ENCODE measurements around the gene RBM20.

RBM20 gene

DNA sequence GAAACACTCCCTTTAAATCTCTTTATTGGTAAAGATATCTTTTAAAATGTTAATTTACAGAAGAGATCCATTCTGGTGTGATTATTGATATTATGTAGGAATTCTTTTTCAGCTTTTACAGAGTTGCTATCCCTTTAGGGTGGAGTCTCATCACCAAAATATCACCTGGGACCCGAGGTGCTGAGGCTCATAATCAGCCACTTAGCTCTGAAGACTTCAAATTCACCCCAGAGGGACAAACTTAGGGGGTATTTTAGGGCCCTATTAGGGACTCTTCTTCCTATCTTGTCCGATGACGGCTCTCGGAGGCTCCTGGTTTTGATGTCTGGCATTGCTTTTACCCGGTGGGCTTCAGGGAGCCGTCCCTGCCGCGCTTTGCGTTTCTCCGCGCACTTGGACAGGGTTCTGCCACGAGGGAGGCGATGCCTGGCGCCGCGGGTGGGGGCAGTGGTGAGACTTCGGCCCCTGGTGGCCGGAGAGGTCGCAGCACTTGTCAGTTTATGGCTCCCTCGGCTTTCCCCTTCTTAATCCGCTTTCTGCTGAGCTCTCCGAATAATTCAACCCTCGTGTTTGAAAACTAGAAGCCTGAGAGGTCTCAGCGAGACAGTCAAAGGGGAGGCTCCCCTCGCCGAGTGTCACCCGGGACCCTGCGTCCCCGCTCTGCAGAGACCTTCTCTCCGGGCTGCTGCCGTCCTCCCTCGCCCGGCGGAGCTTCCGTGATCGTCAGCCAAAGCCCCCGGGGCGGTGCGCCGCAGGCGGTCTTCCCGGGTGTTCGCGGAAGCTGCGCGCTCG is 27.8 kb downstream of the RBM20 start (continued):
- no peak for TF ChIP-seq OSR1 (CRISPR knock-in tag; IDR thresholded peaks at IDR 0.05)
- TF ChIP-seq GLIS3 (CRISPR knock-in tag; IDR thresholded peaks at IDR 0.05), result no peak
- no peak for TF ChIP-seq ESRRG (CRISPR knock-in tag; IDR thresholded peaks at IDR 0.05)

DNA sequence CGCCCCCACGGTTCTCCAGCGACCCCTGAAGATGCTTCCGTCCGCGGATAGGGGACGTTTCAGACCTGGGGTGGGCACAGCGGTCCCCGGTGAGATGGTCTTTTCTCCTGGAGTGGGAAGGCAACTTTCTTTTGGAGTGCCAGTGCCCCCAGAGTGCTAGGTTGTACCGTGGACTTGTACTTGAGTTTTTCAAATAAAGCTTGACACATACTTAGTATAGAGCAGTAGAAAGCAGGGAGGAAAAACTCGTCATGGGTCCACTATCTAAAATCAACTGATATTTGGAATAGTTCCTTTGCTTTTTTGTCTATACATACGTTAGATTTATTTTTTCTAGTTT is 28.4 kb downstream of the RBM20 start:
- TF ChIP-seq GLIS3 (CRISPR knock-in tag; IDR thresholded peaks at IDR 0.05) (no peak), ZC3H10 (CRISPR knock-in tag; IDR thresholded peaks at IDR 0.05) (no peak), BACH2 (CRISPR knock-in tag; IDR thresholded peaks at IDR 0.05; ENCODE audit: borderline replicate concordance) (no peak), ZNF8 (CRISPR knock-in tag; IDR thresholded peaks at IDR 0.05) (no peak)
- TF ChIP-seq, protein P1, sequence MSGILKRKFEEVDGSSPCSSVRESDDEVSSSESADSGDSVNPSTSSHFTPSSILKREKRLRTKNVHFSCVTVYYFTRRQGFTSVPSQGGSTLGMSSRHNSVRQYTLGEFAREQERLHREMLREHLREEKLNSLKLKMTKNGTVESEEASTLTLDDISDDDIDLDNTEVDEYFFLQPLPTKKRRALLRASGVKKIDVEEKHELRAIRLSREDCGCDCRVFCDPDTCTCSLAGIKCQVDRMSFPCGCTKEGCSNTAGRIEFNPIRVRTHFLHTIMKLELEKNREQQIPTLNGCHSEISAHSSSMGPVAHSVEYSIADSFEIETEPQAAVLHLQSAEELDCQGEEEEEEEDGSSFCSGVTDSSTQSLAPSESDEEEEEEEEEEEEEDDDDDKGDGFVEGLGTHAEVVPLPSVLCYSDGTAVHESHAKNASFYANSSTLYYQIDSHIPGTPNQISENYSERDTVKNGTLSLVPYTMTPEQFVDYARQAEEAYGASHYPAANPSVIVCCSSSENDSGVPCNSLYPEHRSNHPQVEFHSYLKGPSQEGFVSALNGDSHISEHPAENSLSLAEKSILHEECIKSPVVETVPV (CRISPR knock-in tag; IDR thresholded peaks at IDR 0.05), result no peak
- TF ChIP-seq, protein P2, sequence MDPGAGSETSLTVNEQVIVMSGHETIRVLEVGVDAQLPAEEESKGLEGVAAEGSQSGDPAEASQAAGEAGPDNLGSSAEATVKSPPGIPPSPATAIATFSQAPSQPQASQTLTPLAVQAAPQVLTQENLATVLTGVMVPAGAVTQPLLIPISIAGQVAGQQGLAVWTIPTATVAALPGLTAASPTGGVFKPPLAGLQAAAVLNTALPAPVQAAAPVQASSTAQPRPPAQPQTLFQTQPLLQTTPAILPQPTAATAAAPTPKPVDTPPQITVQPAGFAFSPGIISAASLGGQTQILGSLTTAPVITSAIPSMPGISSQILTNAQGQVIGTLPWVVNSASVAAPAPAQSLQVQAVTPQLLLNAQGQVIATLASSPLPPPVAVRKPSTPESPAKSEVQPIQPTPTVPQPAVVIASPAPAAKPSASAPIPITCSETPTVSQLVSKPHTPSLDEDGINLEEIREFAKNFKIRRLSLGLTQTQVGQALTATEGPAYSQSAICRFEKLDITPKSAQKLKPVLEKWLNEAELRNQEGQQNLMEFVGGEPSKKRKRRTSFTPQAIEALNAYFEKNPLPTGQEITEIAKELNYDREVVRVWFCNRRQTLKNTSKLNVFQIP (CRISPR knock-in tag; IDR thresholded peaks at IDR 0.05; ENCODE audit: borderline replicate concordance, low read depth), result no peak
- TF ChIP-seq, protein P3, sequence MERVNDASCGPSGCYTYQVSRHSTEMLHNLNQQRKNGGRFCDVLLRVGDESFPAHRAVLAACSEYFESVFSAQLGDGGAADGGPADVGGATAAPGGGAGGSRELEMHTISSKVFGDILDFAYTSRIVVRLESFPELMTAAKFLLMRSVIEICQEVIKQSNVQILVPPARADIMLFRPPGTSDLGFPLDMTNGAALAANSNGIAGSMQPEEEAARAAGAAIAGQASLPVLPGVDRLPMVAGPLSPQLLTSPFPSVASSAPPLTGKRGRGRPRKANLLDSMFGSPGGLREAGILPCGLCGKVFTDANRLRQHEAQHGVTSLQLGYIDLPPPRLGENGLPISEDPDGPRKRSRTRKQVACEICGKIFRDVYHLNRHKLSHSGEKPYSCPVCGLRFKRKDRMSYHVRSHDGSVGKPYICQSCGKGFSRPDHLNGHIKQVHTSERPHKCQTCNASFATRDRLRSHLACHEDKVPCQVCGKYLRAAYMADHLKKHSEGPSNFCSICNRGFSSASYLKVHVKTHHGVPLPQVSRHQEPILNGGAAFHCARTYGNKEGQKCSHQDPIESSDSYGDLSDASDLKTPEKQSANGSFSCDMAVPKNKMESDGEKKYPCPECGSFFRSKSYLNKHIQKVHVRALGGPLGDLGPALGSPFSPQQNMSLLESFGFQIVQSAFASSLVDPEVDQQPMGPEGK (CRISPR knock-in tag; IDR thresholded peaks at IDR 0.05; ENCODE audit: borderline replicate concordance), result no peak
- peak; percentile 77 for ATAC-seq

DNA sequence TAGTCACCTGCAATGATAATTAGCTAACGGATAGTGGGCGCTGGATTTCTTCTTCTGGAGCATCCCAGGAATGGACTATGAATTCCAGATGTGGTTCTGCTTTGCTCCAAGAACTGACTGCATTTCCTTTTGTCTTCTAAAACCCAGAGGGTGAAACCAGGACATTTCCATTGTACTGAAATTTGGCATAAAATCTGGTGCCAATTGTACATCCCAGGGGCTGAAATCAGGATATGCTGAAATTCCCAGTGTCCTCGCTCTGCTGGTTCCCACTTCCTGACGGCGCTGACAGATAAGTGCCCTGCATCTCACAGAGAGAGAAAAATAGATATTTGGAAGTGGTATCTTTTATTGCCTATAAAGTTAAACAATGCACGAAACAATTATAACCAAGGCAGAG is 31.9 kb downstream of the RBM20 start:
- ATAC-seq, result no peak
- TF ChIP-seq BACH2 (CRISPR knock-in tag; IDR thresholded peaks at IDR 0.05; ENCODE audit: borderline replicate concordance) (no peak), ZNF70 (CRISPR knock-in tag; IDR thresholded peaks at IDR 0.05) (no peak), SNAI2 (CRISPR knock-in tag; IDR thresholded peaks at IDR 0.05) (no peak), ESRRG (CRISPR knock-in tag; IDR thresholded peaks at IDR 0.05) (no peak), GLIS3 (CRISPR knock-in tag; IDR thresholded peaks at IDR 0.05) (no peak)
- TF ChIP-seq, protein P1 (CRISPR knock-in tag; IDR thresholded peaks at IDR 0.05), result no peak

DNA sequence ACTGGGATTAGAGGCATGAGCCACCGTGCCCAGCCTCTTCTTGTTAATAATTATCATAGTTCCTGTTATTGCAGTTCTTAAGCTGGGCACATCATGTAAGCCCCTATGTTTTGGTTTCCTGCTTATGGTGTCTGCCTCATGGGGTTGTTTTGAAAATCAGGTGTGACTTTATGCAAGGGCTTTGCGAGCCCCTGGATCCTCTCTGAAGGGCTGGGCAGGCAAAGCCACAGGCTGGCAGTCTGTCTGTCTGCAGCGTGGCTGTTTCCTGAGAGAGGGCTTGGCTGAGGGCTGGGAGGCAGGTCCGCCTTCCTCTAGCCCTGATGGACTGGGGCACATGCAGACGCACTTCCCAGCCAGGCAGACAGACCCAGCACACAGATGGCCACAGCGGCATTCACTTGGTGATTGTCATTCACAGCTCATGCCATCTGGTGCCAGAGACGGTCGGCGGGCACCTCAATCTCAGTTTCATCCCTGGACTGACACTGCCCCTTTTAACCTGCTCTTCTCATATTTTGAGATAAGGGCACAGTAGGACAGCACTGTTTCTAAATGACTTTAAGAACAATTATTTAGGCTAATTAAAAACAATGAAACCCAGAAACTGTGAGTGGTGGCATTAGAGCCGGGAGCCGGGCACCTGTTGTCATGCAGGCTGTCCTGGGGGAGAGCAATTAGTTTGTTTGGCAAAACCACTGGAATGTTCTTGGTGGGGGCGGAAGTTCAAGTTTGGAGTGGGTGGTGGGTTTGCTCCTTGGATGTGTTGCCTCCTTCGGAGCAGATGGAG is 35.5 kb downstream of the RBM20 start:
- ATAC-seq, result peak; percentile 47; the same call in 2 of the 3 replicates
- no peak for TF ChIP-seq ARNTL (CRISPR knock-in tag; IDR thresholded peaks at IDR 0.05; ENCODE audit: borderline replicate concordance, low read depth)
- TF ChIP-seq ZNF565 (CRISPR knock-in tag; conservative IDR thresholded peaks at IDR 0.05; ENCODE audit: low read depth), result no peak
- TF ChIP-seq, protein P3 (CRISPR knock-in tag; IDR thresholded peaks at IDR 0.05; ENCODE audit: borderline replicate concordance), result no peak
- no peak for TF ChIP-seq ISL1 (CRISPR knock-in tag; IDR thresholded peaks at IDR 0.05)
- no peak for TF ChIP-seq ZFP30 (CRISPR knock-in tag; IDR thresholded peaks at IDR 0.05)
- no peak for TF ChIP-seq ZNF8 (CRISPR knock-in tag; IDR thresholded peaks at IDR 0.05)
- TF ChIP-seq TOX (CRISPR knock-in tag; IDR thresholded peaks at IDR 0.05; ENCODE audit: borderline replicate concordance), result no peak
- TF ChIP-seq, protein P1 (CRISPR knock-in tag; IDR thresholded peaks at IDR 0.05), result no peak
- TF ChIP-seq BACH2 (CRISPR knock-in tag; IDR thresholded peaks at IDR 0.05; ENCODE audit: borderline replicate concordance), result no peak
- no peak for TF ChIP-seq ZFP3 (CRISPR knock-in tag; IDR thresholded peaks at IDR 0.05)
- TF ChIP-seq, protein P4, sequence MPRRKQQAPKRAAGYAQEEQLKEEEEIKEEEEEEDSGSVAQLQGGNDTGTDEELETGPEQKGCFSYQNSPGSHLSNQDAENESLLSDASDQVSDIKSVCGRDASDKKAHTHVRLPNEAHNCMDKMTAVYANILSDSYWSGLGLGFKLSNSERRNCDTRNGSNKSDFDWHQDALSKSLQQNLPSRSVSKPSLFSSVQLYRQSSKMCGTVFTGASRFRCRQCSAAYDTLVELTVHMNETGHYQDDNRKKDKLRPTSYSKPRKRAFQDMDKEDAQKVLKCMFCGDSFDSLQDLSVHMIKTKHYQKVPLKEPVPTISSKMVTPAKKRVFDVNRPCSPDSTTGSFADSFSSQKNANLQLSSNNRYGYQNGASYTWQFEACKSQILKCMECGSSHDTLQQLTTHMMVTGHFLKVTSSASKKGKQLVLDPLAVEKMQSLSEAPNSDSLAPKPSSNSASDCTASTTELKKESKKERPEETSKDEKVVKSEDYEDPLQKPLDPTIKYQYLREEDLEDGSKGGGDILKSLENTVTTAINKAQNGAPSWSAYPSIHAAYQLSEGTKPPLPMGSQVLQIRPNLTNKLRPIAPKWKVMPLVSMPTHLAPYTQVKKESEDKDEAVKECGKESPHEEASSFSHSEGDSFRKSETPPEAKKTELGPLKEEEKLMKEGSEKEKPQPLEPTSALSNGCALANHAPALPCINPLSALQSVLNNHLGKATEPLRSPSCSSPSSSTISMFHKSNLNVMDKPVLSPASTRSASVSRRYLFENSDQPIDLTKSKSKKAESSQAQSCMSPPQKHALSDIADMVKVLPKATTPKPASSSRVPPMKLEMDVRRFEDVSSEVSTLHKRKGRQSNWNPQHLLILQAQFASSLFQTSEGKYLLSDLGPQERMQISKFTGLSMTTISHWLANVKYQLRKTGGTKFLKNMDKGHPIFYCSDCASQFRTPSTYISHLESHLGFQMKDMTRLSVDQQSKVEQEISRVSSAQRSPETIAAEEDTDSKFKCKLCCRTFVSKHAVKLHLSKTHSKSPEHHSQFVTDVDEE (CRISPR knock-in tag; IDR thresholded peaks at IDR 0.05), result no peak
- TF ChIP-seq TCF4 (CRISPR knock-in tag; IDR thresholded peaks at IDR 0.05; ENCODE audit: borderline replicate concordance), result no peak
- no peak for TF ChIP-seq GLIS3 (CRISPR knock-in tag; IDR thresholded peaks at IDR 0.05)
- TF ChIP-seq SNAI2 (CRISPR knock-in tag; IDR thresholded peaks at IDR 0.05), result no peak
- TF ChIP-seq ZNF70 (CRISPR knock-in tag; IDR thresholded peaks at IDR 0.05), result no peak
- TF ChIP-seq CSDC2 (CRISPR knock-in tag; IDR thresholded peaks at IDR 0.05), result no peak
- no peak for TF ChIP-seq OSR1 (CRISPR knock-in tag; IDR thresholded peaks at IDR 0.05)

Measured in SK-N-SH treated with all-trans-retinoic acid at 6 μM for 48 hours (cell line).